ENCODE results near the gene POLA1. TPM values are rescaled to one million over a fixed set of nuclear protein-coding genes. Genes with fewer than 3 reads are reported as not detected.

The POLA1 gene
- total RNA-seq, 1 experiment from 2014 or later: 19.7 TPM

GRCh38 chrX:25010784-25011588, 317.3 kb downstream of the POLA1 start:
- no peak for DNase-seq (ENCODE audit: low spot score)

- no peak for DNase-seq (ENCODE audit: low spot score)
Measured at GRCh38 chrX:25011589-25012432, 318.1 kb downstream of the POLA1 start.

- no peak for DNase-seq (ENCODE audit: low spot score)
Measured at GRCh38 chrX:25012433-25012735, 318.7 kb downstream of the POLA1 start.

- no peak for DNase-seq (ENCODE audit: low spot score)
Measured at GRCh38 chrX:25012793-25013631, 319.3 kb downstream of the POLA1 start.

- no peak for DNase-seq (ENCODE audit: low spot score)
Measured at GRCh38 chrX:25013632-25014365, 320.1 kb downstream of the POLA1 start.

GRCh38 chrX:25014366-25014838, 320.7 kb downstream of the POLA1 start:
- no peak for DNase-seq (ENCODE audit: low spot score)

- DNase-seq (ENCODE audit: low spot score): no peak
Measured at GRCh38 chrX:25015486-25016360, 322.0 kb downstream of the POLA1 start, which contains the start of gene ARX. ARX (minus strand) TSS chrX:25015965; CDS start chrX:25015737, 228 bp downstream.

GRCh38 chrX:25016361-25016671, 322.6 kb downstream of the POLA1 start:
- no peak for DNase-seq (ENCODE audit: low spot score)

GRCh38 chrX:25016938-25017598, 323.4 kb downstream of the POLA1 start:
- DNase-seq (ENCODE audit: low spot score): no peak

- no peak for DNase-seq (ENCODE audit: low spot score)
Measured at GRCh38 chrX:25017667-25018247, 324.0 kb downstream of the POLA1 start.

- no peak for DNase-seq (ENCODE audit: low spot score)
Measured at GRCh38 chrX:25018682-25019081, 325.0 kb downstream of the POLA1 start.

GRCh38 chrX:25019707-25020390, 326.1 kb downstream of the POLA1 start:
- DNase-seq (ENCODE audit: low spot score): no peak

GRCh38 chrX:25020391-25020904, 326.7 kb downstream of the POLA1 start:
- DNase-seq (ENCODE audit: low spot score): no peak

GRCh38 chrX:25020905-25021449, 327.3 kb downstream of the POLA1 start:
- DNase-seq (ENCODE audit: low spot score): no peak

GRCh38 chrX:25022499-25023325, 329.0 kb downstream of the POLA1 start:
- no peak for DNase-seq (ENCODE audit: low spot score)

GRCh38 chrX:25023908-25024307, 330.2 kb downstream of the POLA1 start:
- no peak for DNase-seq (ENCODE audit: low spot score)

- DNase-seq (ENCODE audit: low spot score): no peak
Measured at GRCh38 chrX:25025615-25026014, 331.9 kb downstream of the POLA1 start.
